ENCODE results near the gene CCDC171. TPM values are rescaled to one million over a fixed set of nuclear protein-coding genes. Genes with fewer than 3 reads are reported as not detected.

Gene CCDC171
- total RNA-seq, 1 donor from 2014 or later = 1.6 TPM

DNA sequence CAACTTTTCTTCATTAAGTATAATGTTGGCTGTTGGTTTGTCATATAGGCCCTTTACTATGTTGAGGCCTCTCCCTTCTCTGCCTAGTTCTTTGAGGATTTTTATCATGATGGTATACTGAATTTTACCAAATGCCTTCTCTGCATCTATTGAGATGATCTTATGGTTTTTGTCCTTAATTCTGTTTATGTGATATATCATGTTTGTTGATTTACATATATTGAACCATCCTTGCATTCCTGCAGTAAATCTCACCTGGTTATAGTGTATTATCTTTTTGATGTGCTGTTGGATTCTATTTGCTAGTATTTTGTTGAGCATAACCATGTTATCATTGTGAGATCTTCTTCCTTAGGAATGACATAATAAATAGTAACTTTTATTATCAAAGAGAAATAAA is 362.9 kb downstream of the CCDC171 start:
- Histone ChIP-seq H3K36me3 (ENCODE audit: control insufficient read depth, insufficient read depth, low read length) (no peaks in the 10 kb centered on the region), H3K4me3 (ENCODE audit: low read depth, low read length) (no peak overlapping the region), H3K27me3 (ENCODE audit: control insufficient read depth, insufficient read depth, low read length) (no peaks in the 10 kb centered on the region)
- DNase-seq (ENCODE audit: low read depth) = peak; percentile 9
- TF ChIP-seq, protein P1, sequence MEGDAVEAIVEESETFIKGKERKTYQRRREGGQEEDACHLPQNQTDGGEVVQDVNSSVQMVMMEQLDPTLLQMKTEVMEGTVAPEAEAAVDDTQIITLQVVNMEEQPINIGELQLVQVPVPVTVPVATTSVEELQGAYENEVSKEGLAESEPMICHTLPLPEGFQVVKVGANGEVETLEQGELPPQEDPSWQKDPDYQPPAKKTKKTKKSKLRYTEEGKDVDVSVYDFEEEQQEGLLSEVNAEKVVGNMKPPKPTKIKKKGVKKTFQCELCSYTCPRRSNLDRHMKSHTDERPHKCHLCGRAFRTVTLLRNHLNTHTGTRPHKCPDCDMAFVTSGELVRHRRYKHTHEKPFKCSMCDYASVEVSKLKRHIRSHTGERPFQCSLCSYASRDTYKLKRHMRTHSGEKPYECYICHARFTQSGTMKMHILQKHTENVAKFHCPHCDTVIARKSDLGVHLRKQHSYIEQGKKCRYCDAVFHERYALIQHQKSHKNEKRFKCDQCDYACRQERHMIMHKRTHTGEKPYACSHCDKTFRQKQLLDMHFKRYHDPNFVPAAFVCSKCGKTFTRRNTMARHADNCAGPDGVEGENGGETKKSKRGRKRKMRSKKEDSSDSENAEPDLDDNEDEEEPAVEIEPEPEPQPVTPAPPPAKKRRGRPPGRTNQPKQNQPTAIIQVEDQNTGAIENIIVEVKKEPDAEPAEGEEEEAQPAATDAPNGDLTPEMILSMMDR (IDR thresholded peaks at IDR 0.05; ENCODE audit: insufficient read depth, low read length, severe bottlenecking) = no peak
- FAIRE-seq = no peak

DNA sequence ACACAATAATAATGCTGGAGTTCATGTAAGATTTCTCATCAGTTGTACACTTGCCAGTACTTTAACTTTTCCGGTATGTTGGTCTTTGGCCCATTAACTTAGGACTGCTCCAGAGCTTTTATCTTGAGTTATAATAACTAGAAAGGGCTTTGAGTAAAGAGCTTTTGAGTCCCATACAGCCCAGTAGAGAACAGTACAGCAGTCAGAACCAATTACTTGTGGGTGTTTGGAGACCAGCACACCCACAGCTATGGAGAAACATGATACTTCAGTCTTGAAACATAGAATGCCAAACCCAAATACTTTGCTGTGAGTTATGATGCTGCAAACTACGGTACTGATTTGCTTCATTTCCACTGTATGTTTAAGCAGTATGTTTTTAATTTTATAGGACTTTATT is 374.3 kb downstream of the CCDC171 start:
- DNase-seq (ENCODE audit: low read depth) (no peak), FAIRE-seq (no peak)
- Histone ChIP-seq H3K36me3 (ENCODE audit: control insufficient read depth, insufficient read depth, low read length) (no peaks in the 10 kb centered on the region), H3K4me3 (ENCODE audit: low read depth, low read length) (no peak overlapping the region), H3K27me3 (ENCODE audit: control insufficient read depth, insufficient read depth, low read length) (no peaks in the 10 kb centered on the region)
- TF ChIP-seq, protein P1 (IDR thresholded peaks at IDR 0.05; ENCODE audit: insufficient read depth, low read length, severe bottlenecking) = no peak

DNA sequence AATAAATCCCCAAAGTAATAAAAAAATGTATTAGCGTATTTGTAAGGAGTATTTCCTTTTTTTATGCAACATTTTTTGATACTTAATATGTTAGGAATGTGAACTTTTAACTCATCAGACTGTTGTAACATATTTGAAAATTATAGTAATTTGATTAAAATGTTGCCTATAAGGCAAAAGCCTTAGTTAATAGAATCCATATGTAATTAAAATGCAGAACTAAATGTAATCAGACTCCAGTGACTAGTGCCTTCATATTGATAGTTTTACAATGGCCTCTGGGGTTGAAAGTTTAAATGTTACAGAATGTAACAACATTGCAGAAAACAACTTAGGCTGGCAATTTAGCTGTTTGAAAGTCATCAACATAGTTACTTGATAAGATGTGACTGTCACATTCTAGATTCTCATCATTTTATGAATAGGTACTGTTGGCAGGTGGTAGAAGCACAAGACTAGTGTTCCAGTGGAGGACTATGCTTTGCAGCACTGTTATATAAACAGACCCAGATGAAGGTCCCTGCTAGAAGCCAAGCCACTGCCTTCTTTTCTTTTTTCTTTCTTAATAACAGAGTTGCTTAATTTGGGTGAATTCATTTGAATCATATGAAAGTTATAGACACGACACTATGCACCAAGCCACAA is 382.9 kb downstream of the CCDC171 start:
- Histone ChIP-seq H3K27me3 (ENCODE audit: control insufficient read depth, insufficient read depth, low read length) (no peaks in the 10 kb centered on the region), H3K36me3 (ENCODE audit: control insufficient read depth, insufficient read depth, low read length) (no peaks in the 10 kb centered on the region), H3K4me3 (ENCODE audit: low read depth, low read length) (no peak overlapping the region)
- TF ChIP-seq, protein P1 (IDR thresholded peaks at IDR 0.05; ENCODE audit: insufficient read depth, low read length, severe bottlenecking) = no peak
- no peak for FAIRE-seq
- DNase-seq (ENCODE audit: low read depth) = no peak

DNA sequence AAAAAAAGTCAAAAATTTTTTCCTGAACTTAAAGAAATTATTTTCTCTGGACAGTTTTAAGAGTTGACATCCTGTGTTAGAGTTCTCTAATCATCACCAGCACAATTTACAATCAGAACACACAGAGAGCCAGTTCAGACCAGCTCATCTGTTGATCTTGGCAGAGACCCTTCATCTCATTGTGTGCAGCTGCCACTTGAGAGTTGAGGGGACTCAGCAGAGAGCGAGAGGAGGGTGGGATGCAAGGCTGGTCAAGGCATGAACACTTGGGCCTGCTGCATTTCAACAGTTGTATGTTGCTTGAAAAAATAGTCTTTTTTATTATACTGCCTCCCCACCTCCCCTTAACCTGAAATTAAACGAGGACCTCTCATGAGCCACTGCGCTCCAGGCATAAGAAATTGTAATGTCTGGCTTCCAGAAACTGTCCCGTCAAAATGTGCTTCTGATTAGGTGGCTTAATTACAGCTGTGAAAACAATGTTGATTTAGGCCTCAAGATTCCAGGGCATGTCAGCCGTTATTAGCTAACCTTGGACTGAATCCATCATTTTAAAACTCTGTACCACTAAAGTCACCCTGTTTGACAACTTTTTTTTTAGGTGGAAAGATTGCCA is 383.6 kb downstream of the CCDC171 start:
- Histone ChIP-seq H3K4me3 (ENCODE audit: low read depth, low read length) (no peak overlapping the region), H3K36me3 (ENCODE audit: control insufficient read depth, insufficient read depth, low read length) (no peaks in the 10 kb centered on the region), H3K27me3 (ENCODE audit: control insufficient read depth, insufficient read depth, low read length) (no peaks in the 10 kb centered on the region)
- TF ChIP-seq, protein P1 (IDR thresholded peaks at IDR 0.05; ENCODE audit: insufficient read depth, low read length, severe bottlenecking) = no peak
- FAIRE-seq (no peak), DNase-seq (ENCODE audit: low read depth) (no peak)

DNA sequence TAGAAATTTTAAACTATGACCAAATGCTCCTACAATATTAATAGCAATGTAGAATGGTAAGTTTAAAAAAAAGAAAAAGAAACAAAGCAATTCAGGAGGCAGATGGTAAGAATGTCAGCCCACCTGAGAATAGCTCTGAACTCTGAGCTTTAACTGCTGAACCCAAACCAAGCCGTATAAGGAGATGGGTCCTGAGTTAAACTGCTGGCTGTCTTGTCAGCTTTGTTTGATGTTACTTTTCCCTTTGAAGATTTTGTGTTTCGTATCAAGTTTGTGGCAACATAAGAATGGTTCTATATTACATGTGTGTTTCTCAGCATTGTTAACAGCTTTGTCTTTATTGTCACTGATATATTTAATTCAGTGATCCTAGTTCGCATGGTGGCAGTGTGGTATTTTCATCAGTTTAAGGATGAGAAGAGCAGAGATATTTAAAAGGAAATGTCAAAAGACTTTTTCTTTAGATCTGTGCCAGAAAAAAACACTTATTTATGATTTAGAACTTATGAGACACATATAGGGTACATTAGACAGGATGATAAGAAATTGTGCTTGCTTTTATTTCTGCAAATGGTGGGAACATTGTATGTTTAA is 390.1 kb downstream of the CCDC171 start:
- Histone ChIP-seq H3K36me3 (ENCODE audit: control insufficient read depth, insufficient read depth, low read length) (no peaks in the 10 kb centered on the region), H3K4me3 (ENCODE audit: low read depth, low read length) (no peak overlapping the region), H3K27me3 (ENCODE audit: control insufficient read depth, insufficient read depth, low read length) (no peaks in the 10 kb centered on the region)
- no peak for DNase-seq (ENCODE audit: low read depth)
- TF ChIP-seq, protein P1 (IDR thresholded peaks at IDR 0.05; ENCODE audit: insufficient read depth, low read length, severe bottlenecking) = no peak
- no peak for FAIRE-seq
